PC-3 (cell line): ENCODE measurements around the gene SCNM1. TPM values are rescaled to one million over a fixed set of nuclear protein-coding genes. Genes with fewer than 3 reads are reported as not detected.
A peak's percentile ranks its signal among the peaks of the same experiment; 100 is the strongest.

ENCODE experiments used
- ATAC-seq: fragments of 200-7000 bp; cut with Tn5 transposase; 2 replicates; pipeline ENCODE4 v1.9.1; 2020; ENCODE audit warnings: mild to moderate bottlenecking, moderate library complexity
- Bru-seq: library from RNA; stranded (reverse); fragments of 400-500 nt; gene quantifications from one replicate; lab custom pipeline; 2021; lab: Mats Ljungman, UMichigan
- BruChase-seq, 2 experiments: library from RNA; stranded (reverse); fragments of 400-500 nt; gene quantifications; one replicate each; lab custom pipeline; 2021; lab: Mats Ljungman, UMichigan
- BruUV-seq: library from RNA; stranded (reverse); fragments of 400-500 nt; replicated peaks from 2 replicates; lab custom pipeline; 2021; lab: Mats Ljungman, UMichigan
- CTCF ChIA-PET: fragments of 300-600 bp; sonication (Branson Sonifier 250); formaldehyde crosslinking; loops from one replicate; lab custom pipeline; 2022; ENCODE audit warnings: antibody characterized with exemption; lab: Charles Lee
- POLR2A ChIA-PET: fragments of 300-600 bp; sonication (Branson Sonifier 250); formaldehyde crosslinking; loops from one replicate; lab custom pipeline; 2022; ENCODE audit warnings: antibody characterized with exemption; ENCODE audit not compliant: unreplicated experiment; lab: Charles Lee
- DNase-seq: peaks from one replicate; pipeline ENCODE4 v3.0.0-alpha.2; 2015
- H2AFZ ChIP-seq: fragments of 300-600 bp; sonication (generic); 2 replicates; pipeline ENCODE4 v1.6.0; 2016; ENCODE audit warnings: antibody characterized with exemption, low read length
- H3F3A ChIP-seq: fragments of 300-600 bp; sonication (generic); one replicate; pipeline ENCODE4 v1.6.0; 2017; ENCODE audit warnings: antibody characterized with exemption, low read length, control low read depth, mild to moderate bottlenecking; ENCODE audit not compliant: unreplicated experiment
- H3K27ac ChIP-seq: fragments of 300-600 bp; sonication (generic); 2 replicates; pipeline ENCODE4 v1.5.1; 2016; ENCODE audit warnings: mild to moderate bottlenecking, low read length
- H3K27me3 ChIP-seq: fragments of 300-600 bp; sonication (generic); 2 replicates; pipeline ENCODE4 v1.6.1; 2016; ENCODE audit warnings: low read length, mixed read lengths
- H3K36me3 ChIP-seq: fragments of 300-600 bp; sonication (generic); 2 replicates; pipeline ENCODE4 v1.6.1; 2016; ENCODE audit warnings: low read depth, mixed run types, low read length, mixed read lengths
- H3K4me1 ChIP-seq: fragments of 300-600 bp; sonication (generic); 2 replicates; pipeline ENCODE4 v1.5.1; 2016; ENCODE audit warnings: low read length; ENCODE audit not compliant: insufficient read depth
- H3K4me2 ChIP-seq: fragments of 300-600 bp; sonication (generic); 2 replicates; pipeline ENCODE4 v1.6.0; 2016; ENCODE audit warnings: low read length
- H3K4me3 ChIP-seq: fragments of 300-600 bp; sonication (generic); 2 replicates; pipeline ENCODE4 v1.5.1; 2016; ENCODE audit warnings: mild to moderate bottlenecking, low read length, mixed read lengths
- H3K79me2 ChIP-seq: fragments of 300-600 bp; sonication (generic); 2 replicates; pipeline ENCODE4 v1.6.1; 2017; ENCODE audit warnings: low read length, mixed read lengths
- H3K9ac ChIP-seq: fragments of 300-600 bp; sonication (generic); 2 replicates; pipeline ENCODE4 v1.6.0; 2016; ENCODE audit warnings: mild to moderate bottlenecking, low read length
- H3K9me2 ChIP-seq: fragments of 300-600 bp; sonication (generic); replicated peaks from 2 replicates; pipeline ENCODE4 v1.6.1; 2016; ENCODE audit warnings: mixed run types, low read length, mixed read lengths
- H3K9me3 ChIP-seq: fragments of 300-600 bp; sonication (generic); 2 replicates; pipeline ENCODE4 v1.6.1; 2016; ENCODE audit warnings: low read length, mixed read lengths
- H4K20me1 ChIP-seq: fragments of 300-600 bp; sonication (generic); 2 replicates; pipeline ENCODE4 v1.6.1; 2016; ENCODE audit warnings: low read length, mixed read lengths
- CTCF ChIP-seq: fragments of 300-600 bp; sonication (generic); conservative IDR thresholded peaks from 2 replicates; pipeline ENCODE4 v1.5.1; 2017; ENCODE audit warnings: antibody characterized with exemption, low read depth, mild to moderate bottlenecking, low read length
- EZH2 ChIP-seq: fragments of 300-600 bp; sonication (generic); IDR thresholded peaks from one replicate; pipeline ENCODE4 v1.6.1; 2017; ENCODE audit warnings: antibody characterized with exemption, mild to moderate bottlenecking, low read length; ENCODE audit not compliant: unreplicated experiment
- EZH2phosphoT487 ChIP-seq: fragments of 300-600 bp; sonication (generic); IDR thresholded peaks from 2 replicates; pipeline ENCODE4 v1.6.1; 2018; ENCODE audit warnings: mild to moderate bottlenecking, antibody characterized with exemption, low read length, borderline replicate concordance
- intact Hi-C: fragments of 100-400 bp; cut with micrococcal nuclease; formaldehyde crosslinking; loops from 2 replicates; pipeline ENCODE4 v1.9.0; 2023
- long read RNA-seq: library from polyadenylated mRNA; unstranded; transcript quantifications from one replicate; pipeline ENCODE4 v2.0.0, GENCODE V29; 2021; ENCODE audit not compliant: unreplicated experiment
- total RNA-seq: library from RNA; depleted of rRNA; stranded (reverse); fragments of >200 nt; gene quantifications from 2 replicates; pipeline ENCODE4 v1.2.3, GENCODE V29; 2014; rRNA removed

Gene SCNM1
- total RNA-seq: 80.3 and 82.4 TPM in 2 replicates
- percentile 86 among the genes with signal in this experiment for Bru-seq, nascent RNA
- BruChase-seq, experiment 1, labeled RNA remaining after a 6-hour chase: percentile 92 among the genes with signal in this experiment
- BruChase-seq, experiment 2, labeled RNA remaining after a 2-hour chase: percentile 90 among the genes with signal in this experiment
- long read RNA-seq, transcript SCNM1-203 (2 exons, 619 nt): minor isoform, 5 of 74 reads
- long read RNA-seq, transcript SCNM1-201 (7 exons, 869 nt): minor isoform, 8 of 74 reads
- long read RNA-seq, transcript SCNM1-202 (7 exons, 2,016 nt): major isoform, 34 of 74 reads
- long read RNA-seq, partial matches to known transcripts: 6 of 74 reads
- long read RNA-seq, other reads (novel, unspliced or antisense): 17 of 74 reads

GRCh38 chr1:151165738-151166504 lies at the start of gene SCNM1, which contains the start of gene LYSMD1:
TSS of gene SCNM1 (plus strand) at chr1:151166144. CDS start at chr1:151166153, 9 bp downstream.
TSS of gene LYSMD1 (minus strand) at chr1:151165902. CDS start at chr1:151165258, 644 bp downstream.
- no peaks in the 10 kb centered on the region for H4K20me1 ChIP-seq
- H3K9me3 ChIP-seq: no peaks in the 10 kb centered on the region
- no peak for TF ChIP-seq EZH2
- no peak for TF ChIP-seq CTCF
- no peak for TF ChIP-seq EZH2phosphoT487
- H3K9ac ChIP-seq: peak within 1 kb of the TSS; percentile 87
- H3K9me2 ChIP-seq: no peaks in the 10 kb centered on the region
- peaks cover 32% of the 10 kb centered on the region for H3K79me2 ChIP-seq
- DNase-seq (peak; percentile 100), ATAC-seq (peak; percentile 93)
- H3K4me2 ChIP-seq: peak within 1 kb of the TSS; percentile 94
- H3K4me1 ChIP-seq: peaks cover 18% of the 10 kb centered on the region
- TSS peak; percentile 87 for BruUV-seq
- intact Hi-C loops: no loop called here
- peak within 1 kb of the TSS; percentile 96 for H2AFZ ChIP-seq
- peak within 1 kb of the TSS; percentile 25 for H3K27ac ChIP-seq
- H3K27me3 ChIP-seq: no peaks in the 10 kb centered on the region
- ChIA-PET CTCF (interaction anchor here (1.6 kb wide), 1 partner anchor 66 kb away, joined by 12 read pairs; no protein-coding TSS in a partner anchor), POLR2A (interaction anchor here (0.6 to 1.1 kb wide), 4 partner anchors 23 to 86 kb away, joined by 3 to 10 read pairs (median 6); partner anchors contain the start of gene VPS72)
- H3F3A ChIP-seq: no peaks in the 10 kb centered on the region
- peaks cover 5% of the 10 kb centered on the region; the same call in 1 of the 2 replicates for H3K36me3 ChIP-seq
- H3K4me3 ChIP-seq: peak within 1 kb of the TSS; percentile 85

GRCh38 chr1:151124763-151125403 lies 41.1 kb upstream of the SCNM1 start:
- TF ChIP-seq EZH2phosphoT487: no peak
- no peak for TF ChIP-seq CTCF
- no peak for TF ChIP-seq EZH2
- Histone ChIP-seq H2AFZ (no peak overlapping the region), H3K4me3 (no peak overlapping the region), H3F3A (no peaks in the 10 kb centered on the region), H3K79me2 (no peaks in the 10 kb centered on the region), H4K20me1 (no peaks in the 10 kb centered on the region), H3K36me3 (no peaks in the 10 kb centered on the region), H3K27ac (no peak overlapping the region), H3K4me2 (no peak overlapping the region), H3K9ac (no peak overlapping the region), H3K9me2 (no peaks in the 10 kb centered on the region), H3K27me3 (no peaks in the 10 kb centered on the region), H3K4me1 (no peaks in the 10 kb centered on the region), H3K9me3 (no peaks in the 10 kb centered on the region)
- intact Hi-C loops: no loop called here
- ChIA-PET POLR2A (no interaction called here), CTCF (no interaction called here)
- DNase-seq: no peak
- ATAC-seq: no peak
- no TSS peak for BruUV-seq
